H7 (cell line): ENCODE results near the gene DEK. TPM values are rescaled to one million over a fixed set of nuclear protein-coding genes. Genes with fewer than 3 reads are reported as not detected.
"Not testable (repeated sequence)": the region's sequence is repeated elsewhere in the genome, so short reads cannot be mapped to it uniquely, and the experiment has no call there.

Experiments
- DNase-seq: peaks from one replicate; pipeline ENCODE4 v3.0.0; 2012
- H3K27me3 ChIP-seq: 2 replicates; pipeline ENCODE4 v1.6.0; 2011; ENCODE audit warnings: mild to moderate bottlenecking, low read length; ENCODE audit not compliant: control insufficient read depth, insufficient read depth
- H3K36me3 ChIP-seq: replicated peaks from 2 replicates; pipeline ENCODE4 v1.5.1; 2011; ENCODE audit warnings: low read length; ENCODE audit not compliant: control insufficient read depth, insufficient read depth
- H3K4me3 ChIP-seq: 2 replicates; pipeline ENCODE4 v1.5.1; 2011; ENCODE audit warnings: low read depth, mild to moderate bottlenecking, control low read depth, low read length, moderate library complexity; ENCODE audit not compliant: insufficient read depth
- total RNA-seq: library from RNA; depleted of rRNA; stranded (reverse); fragments of >200 nt; shearing (Covaris generic); gene quantifications from 2 replicates; pipeline ENCODE4 v1.2.3, GENCODE V29; 2014

Gene DEK
- total RNA-seq, 1 experiment from 2014 or later, result 156 TPM

DNA sequence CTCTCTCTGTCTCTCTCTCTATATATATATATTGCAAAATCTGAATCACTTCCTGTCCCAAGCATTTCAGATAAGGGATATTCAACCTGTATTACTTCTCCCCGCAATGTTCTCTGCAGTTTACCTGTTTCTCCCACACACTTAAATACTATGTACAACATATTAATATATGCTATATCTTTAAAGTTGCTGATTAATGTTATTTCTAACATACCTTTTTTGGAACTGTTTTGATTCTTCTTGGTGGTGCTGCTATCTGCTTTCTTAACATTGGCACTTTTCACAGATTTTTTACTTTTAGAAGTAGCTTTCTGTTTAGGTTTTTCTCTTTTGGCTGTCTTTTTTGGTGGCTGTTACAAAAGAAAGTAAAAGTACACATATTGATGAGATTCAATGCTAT is 27.2 kb downstream of the DEK start:
- H3K36me3 ChIP-seq, result peaks cover 23% of the 10 kb centered on the region
- no peaks in the 10 kb centered on the region for H3K27me3 ChIP-seq
- H3K4me3 ChIP-seq, result no peak overlapping the region
- no peak for DNase-seq

DNA sequence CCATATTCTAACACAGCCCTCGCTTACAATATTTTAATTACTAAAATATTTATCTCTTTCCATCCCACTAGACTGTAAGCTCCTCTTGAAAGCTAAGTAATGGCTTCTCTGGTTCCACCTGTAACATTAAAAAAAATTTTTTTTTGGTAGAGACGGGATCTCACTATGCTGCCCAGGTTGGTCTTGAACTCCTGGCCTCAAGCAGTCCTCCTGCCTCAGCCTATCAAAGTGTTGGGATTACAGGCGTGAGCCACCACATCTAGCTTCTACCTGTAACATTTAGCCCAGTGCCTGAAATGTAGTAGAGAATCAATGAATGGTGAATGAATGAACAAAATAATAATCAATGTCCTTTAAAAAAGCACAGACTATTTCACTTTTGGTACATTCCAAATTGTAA is 28.8 kb downstream of the DEK start:
- Histone ChIP-seq H3K4me3 (no peak overlapping the region), H3K36me3 (peaks cover 21% of the 10 kb centered on the region), H3K27me3 (no peaks in the 10 kb centered on the region)
- no peak for DNase-seq

GRCh38 chr6:18234564-18234963 is 29.8 kb downstream of the DEK start:
- peaks cover 21% of the 10 kb centered on the region for H3K36me3 ChIP-seq
- H3K4me3 ChIP-seq, result no peak overlapping the region

GRCh38 chr6:18233770-18234169 is 30.6 kb downstream of the DEK start:
- peaks cover 21% of the 10 kb centered on the region for H3K36me3 ChIP-seq
- not testable (repeated sequence) for DNase-seq, H3K4me3 ChIP-seq, H3K27me3 ChIP-seq

More at GRCh38 chr6:18234564-18234963, 29.8 kb downstream of the DEK start:
- H3K27me3 ChIP-seq, result no peaks in the 10 kb centered on the region
- no peak for DNase-seq

DNA sequence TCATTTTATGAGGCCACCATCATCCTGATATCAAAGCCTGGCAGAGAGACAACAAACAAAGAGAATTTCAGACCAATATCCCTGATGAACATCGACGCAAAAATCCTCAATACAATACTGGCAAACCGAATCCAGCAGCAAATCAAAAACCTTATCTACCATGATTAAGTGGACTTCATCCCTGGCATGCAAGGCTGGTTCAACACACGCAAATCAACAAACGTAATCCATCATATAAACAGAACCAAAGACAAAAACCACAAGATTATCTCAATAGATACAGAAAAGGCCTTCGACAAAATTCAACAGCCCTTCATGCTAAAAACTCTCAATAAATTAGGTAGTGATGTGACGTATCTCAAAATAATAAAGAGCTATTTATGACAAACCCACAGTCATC is 32.5 kb downstream of the DEK start:
- H3K4me3 ChIP-seq, H3K27me3 ChIP-seq, DNase-seq: not testable (repeated sequence)
- H3K36me3 ChIP-seq, result peaks cover 25% of the 10 kb centered on the region

- not testable (repeated sequence) for H3K27me3 ChIP-seq, H3K4me3 ChIP-seq, DNase-seq
- peaks cover 15% of the 10 kb centered on the region for H3K36me3 ChIP-seq
Measured at GRCh38 chr6:18228590-18228989, 35.7 kb downstream of the DEK start.

GRCh38 chr6:18227166-18227565 is 37.2 kb downstream of the DEK start:
- H3K27me3 ChIP-seq, H3K4me3 ChIP-seq, DNase-seq: not testable (repeated sequence)
- peaks cover 15% of the 10 kb centered on the region for H3K36me3 ChIP-seq

DNA sequence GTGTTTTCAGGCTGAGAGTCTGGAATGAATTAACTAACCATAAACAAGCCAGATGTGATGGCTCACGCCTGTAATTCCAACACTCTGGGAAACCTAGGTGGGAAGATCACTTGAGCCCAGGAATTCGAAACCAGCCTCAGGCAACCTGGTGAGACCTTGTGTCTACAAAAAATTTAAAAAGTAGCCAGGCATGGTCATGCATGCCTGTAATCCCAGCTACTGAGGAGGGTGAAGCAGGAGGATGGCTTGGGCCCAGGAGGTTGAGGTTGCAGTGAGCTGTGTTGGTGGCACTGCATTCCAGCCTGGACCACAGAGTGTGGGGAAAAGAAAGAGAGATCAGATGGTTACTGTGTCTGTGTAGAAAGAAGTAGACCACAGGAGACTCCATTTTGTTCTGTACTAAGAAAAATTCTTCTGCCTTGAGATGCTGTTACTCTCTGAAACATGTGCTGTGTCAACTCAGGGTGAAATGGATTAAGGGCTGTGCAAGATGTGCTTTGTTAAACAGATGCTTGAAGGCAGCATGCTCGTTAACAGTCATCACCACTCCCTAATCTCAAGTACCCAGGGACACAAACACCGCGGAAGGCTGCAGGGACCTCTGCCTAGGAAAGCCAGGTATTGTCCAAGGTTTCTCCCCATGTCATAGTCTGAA is 37.8 kb downstream of the DEK start:
- not testable (repeated sequence) for DNase-seq, H3K27me3 ChIP-seq, H3K4me3 ChIP-seq
- peaks cover 15% of the 10 kb centered on the region for H3K36me3 ChIP-seq

GRCh38 chr6:18221288-18221615 is 43.1 kb downstream of the DEK start:
- Histone ChIP-seq H3K36me3 (peaks cover 7% of the 10 kb centered on the region), H3K27me3 (no peaks in the 10 kb centered on the region), H3K4me3 (no peak overlapping the region)
- no peak for DNase-seq

GRCh38 chr6:18219591-18219990 is 44.7 kb downstream of the DEK start:
- no peak for DNase-seq
- Histone ChIP-seq H3K4me3 (no peak overlapping the region), H3K27me3 (no peaks in the 10 kb centered on the region), H3K36me3 (peaks cover 3% of the 10 kb centered on the region)

GRCh38 chr6:18218233-18218632 is 46.1 kb downstream of the DEK start:
- Histone ChIP-seq H3K36me3 (no peaks in the 10 kb centered on the region; the same call in 1 of the 2 replicates), H3K4me3 (no peak overlapping the region)
- no peak for DNase-seq

DNA sequence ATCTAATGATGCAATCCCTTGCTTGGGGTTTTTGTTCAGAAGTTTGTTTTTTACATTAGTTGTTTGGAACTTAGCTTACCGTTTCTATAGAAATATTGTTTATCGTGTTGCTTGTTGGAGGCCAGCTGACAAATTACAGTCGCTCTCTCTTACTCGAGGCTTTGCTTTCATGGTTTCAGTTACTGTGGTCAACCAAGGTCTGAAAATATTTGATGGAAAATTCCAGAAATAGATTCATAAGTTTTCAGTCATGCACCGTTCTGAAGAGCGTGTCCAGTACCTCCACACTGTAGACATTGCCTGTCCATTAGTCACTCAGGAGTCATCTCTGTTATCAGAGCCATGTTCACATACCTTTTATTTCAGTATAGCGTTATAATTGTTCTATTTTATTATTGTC is 47.9 kb downstream of the DEK start:
- peaks cover 2% of the 10 kb centered on the region; the same call in 1 of the 2 replicates for H3K36me3 ChIP-seq
- no peak for DNase-seq
- no peak overlapping the region for H3K4me3 ChIP-seq
- H3K27me3 ChIP-seq, result no peaks in the 10 kb centered on the region

More at GRCh38 chr6:18218233-18218632, 46.1 kb downstream of the DEK start:
- H3K27me3 ChIP-seq, result no peaks in the 10 kb centered on the region

- no peaks in the 10 kb centered on the region for H3K27me3 ChIP-seq
- DNase-seq, result no peak
- peaks cover 2% of the 10 kb centered on the region; the same call in 1 of the 2 replicates for H3K36me3 ChIP-seq
- no peak overlapping the region for H3K4me3 ChIP-seq
Measured at GRCh38 chr6:18215436-18215835, 48.9 kb downstream of the DEK start.

DNA sequence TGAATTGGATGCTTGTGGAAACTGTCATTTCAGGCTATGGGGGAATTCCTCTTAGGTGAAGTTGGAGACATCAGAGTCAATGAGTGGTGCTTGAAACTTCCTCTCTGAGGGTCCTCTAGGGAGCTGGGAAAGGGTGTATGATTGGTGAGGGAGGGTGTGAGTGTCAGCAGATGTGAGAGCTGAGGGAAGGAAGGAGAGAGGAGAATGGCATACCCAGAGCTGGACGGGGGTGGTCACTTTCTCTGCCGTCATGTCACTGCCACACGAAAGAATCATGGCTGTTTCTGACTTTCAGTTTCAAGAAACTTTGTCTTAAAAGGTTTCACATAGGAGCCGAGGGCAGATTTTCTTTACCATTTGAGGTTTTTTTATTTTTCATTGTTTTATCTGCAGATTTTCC is 50.3 kb downstream of the DEK start:
- Histone ChIP-seq H3K27me3 (no peaks in the 10 kb centered on the region), H3K36me3 (peaks cover 2% of the 10 kb centered on the region; the same call in 1 of the 2 replicates), H3K4me3 (no peak overlapping the region)
- no peak for DNase-seq

GRCh38 chr6:18213439-18213838 is 50.9 kb downstream of the DEK start:
- H3K4me3 ChIP-seq, result no peak overlapping the region
- no peak for DNase-seq
- no peaks in the 10 kb centered on the region for H3K27me3 ChIP-seq
- peaks cover 2% of the 10 kb centered on the region; the same call in 1 of the 2 replicates for H3K36me3 ChIP-seq

DNA sequence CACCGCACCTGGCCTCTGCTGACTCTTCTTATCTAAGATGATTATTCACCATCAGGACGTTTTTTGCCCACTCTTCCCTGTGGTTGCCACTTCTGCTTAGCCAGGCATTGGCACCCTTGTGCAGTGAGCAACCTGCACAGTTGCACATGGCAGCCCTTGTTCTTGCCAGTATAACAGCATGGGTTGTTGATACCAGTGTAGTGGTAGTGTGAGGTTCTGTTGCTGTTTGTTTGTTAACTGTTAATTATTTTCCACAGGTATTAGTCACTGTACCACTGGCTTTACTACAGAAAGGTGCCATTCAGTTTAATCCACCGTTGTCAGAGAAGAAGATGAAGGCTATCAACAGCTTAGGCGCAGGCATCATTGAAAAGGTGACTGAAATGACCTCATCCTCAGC is 52.1 kb downstream of the DEK start:
- Histone ChIP-seq H3K36me3 (peaks cover 2% of the 10 kb centered on the region; the same call in 1 of the 2 replicates), H3K4me3 (no peak overlapping the region), H3K27me3 (no peaks in the 10 kb centered on the region)
- no peak for DNase-seq
